ENCODE results near the gene ZNF446.
"Not testable (repeated sequence)": the region's sequence is repeated elsewhere in the genome, so short reads cannot be mapped to it uniquely, and the experiment has no call there.

The ZNF446 gene

DNA sequence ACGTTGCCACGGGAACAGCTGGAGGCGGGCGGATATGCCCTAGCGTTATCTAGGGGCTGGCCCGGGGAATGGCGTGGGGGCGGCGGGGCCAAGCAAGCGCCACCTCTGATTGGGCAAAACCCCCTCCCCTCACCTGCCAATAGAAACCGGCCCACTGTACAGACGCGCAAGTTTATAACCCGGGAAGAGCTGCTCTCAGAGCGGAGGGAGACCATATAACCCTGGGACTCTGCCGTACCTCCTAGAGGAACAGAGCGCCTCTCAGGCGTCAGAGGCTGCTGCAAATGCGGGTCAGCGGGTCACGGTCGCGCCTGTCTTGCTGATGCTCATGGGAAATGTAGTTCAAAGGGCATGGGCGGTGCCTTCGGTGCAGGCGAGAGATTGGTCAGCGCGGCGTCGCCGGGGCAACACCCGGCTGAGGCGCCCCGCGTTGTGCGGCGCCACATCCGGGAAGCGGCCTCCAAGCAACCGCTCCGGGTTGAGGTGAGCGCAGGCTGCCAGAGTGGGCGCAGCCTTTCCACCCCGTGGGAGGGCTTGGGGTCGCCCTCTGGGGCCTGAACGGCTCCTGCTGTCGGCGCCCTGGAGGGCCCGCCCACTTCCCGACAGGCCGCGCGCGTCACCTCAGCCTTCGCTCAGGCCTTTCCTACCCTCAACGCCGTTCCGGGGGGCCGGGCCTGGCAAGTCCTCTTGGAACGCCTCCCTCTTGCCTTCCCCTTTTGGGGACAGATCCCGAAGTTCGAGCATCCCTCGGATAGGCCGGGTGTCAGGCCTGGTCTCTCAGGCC, at the start of gene ZNF446:
TSS of gene ZNF446 (plus strand) at position 639 of the 784 bp plus-strand sequence. CDS start 867 bp downstream, outside the sequence.
- Histone ChIP-seq H3K27ac (ENCODE audit: low read depth, low read length) (peak within 1 kb of the TSS; percentile 95), H3K4me1 (ENCODE audit: control insufficient read depth, insufficient read depth, low read length) (peaks cover 4% of the 10 kb centered on the region; the same call in 1 of the 2 replicates), H3K36me3 (ENCODE audit: control insufficient read depth, insufficient read depth, low read length) (peaks cover 19% of the 10 kb centered on the region; the same call in 1 of the 2 replicates), H3K4me3 (ENCODE audit: low read depth, low read length) (peak within 1 kb of the TSS; percentile 86), H3K9me3 (ENCODE audit: control insufficient read depth, insufficient read depth, low read length) (no peaks in the 10 kb centered on the region), H3K9ac (ENCODE audit: low read depth, low read length) (peak within 1 kb of the TSS; percentile 70), H3K27me3 (ENCODE audit: control insufficient read depth, insufficient read depth, low read length) (no peaks in the 10 kb centered on the region)

DNA sequence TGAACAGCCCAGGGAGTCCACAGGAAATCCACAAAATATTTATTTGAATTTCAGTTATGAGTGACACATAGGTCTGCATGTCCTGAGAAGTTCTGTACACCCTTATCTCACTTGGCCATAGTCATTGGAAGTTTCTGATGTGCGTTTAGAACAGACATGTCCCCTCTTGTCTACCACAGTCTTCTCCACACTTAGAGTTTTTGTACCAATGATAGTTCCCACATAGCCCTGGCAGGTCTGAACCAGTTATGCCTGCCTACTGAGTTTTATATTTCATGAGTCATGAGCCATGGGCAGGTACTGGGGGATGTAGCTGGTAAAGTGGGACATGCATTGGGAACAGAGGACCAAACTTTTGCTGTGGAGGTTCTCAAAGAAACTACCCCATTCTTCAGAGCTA, 47.5 kb upstream of the ZNF446 start:
- Histone ChIP-seq H3K9ac (ENCODE audit: low read depth, low read length) (no peak overlapping the region), H3K4me1 (ENCODE audit: control insufficient read depth, insufficient read depth, low read length) (no peaks in the 10 kb centered on the region), H3K27me3 (ENCODE audit: control insufficient read depth, insufficient read depth, low read length) (no peaks in the 10 kb centered on the region), H3K9me3 (ENCODE audit: control insufficient read depth, insufficient read depth, low read length) (peaks cover 56% of the 10 kb centered on the region), H3K27ac (ENCODE audit: low read depth, low read length) (no peak overlapping the region), H3K4me3 (ENCODE audit: low read depth, low read length) (no peak overlapping the region), H3K36me3 (ENCODE audit: control insufficient read depth, insufficient read depth, low read length) (peaks cover 12% of the 10 kb centered on the region)

DNA sequence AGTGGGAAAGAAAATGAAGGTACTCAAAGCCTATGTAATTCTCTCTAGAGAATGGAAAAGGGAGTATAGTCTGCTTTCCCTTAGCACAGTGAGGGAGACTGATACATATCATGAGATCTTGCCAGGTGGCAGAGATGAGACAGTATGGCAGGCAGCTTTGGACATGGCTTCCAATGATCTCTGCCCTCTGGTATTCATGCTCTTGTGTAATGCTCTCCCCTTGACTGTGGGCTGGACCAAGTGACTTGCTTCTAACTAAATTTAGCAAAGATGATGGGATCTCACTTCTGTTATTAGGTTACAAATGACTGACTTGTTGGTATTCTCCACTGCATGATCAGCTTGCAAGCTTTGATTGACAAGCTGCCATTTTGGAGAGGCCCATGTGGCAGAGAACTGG, 46.4 kb upstream of the ZNF446 start:
- Histone ChIP-seq H3K27me3 (ENCODE audit: control insufficient read depth, insufficient read depth, low read length) (no peaks in the 10 kb centered on the region), H3K27ac (ENCODE audit: low read depth, low read length) (no peak overlapping the region), H3K4me3 (ENCODE audit: low read depth, low read length) (no peak overlapping the region), H3K36me3 (ENCODE audit: control insufficient read depth, insufficient read depth, low read length) (peaks cover 23% of the 10 kb centered on the region), H3K9ac (ENCODE audit: low read depth, low read length) (no peak overlapping the region), H3K4me1 (ENCODE audit: control insufficient read depth, insufficient read depth, low read length) (no peaks in the 10 kb centered on the region), H3K9me3 (ENCODE audit: control insufficient read depth, insufficient read depth, low read length) (peaks cover 67% of the 10 kb centered on the region)

DNA sequence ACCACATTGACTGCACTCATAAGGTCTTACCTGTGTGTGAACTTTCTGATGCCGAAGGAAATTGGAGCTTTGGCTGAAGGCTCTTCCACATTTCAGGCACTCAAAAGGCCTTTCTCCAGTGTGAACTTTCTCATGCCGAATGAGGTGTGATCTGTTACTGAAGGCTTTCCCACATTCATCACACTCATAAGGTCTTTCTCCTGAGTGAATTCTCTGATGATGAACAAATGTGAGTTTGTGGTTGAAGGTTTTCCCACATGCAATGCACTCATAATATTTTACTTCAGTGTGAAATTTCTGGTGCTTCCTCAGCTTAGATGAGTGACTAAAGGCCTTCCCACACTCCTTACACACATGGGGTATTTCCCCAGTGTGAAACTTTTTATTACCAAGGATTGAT, 41.9 kb upstream of the ZNF446 start:
- no peak overlapping the region; the same call in 1 of the 2 replicates for H3K4me3 ChIP-seq (ENCODE audit: low read depth, low read length)
- H3K36me3 ChIP-seq (ENCODE audit: control insufficient read depth, insufficient read depth, low read length), result peaks cover 43% of the 10 kb centered on the region
- no peak overlapping the region for H3K9ac ChIP-seq (ENCODE audit: low read depth, low read length)
- no peaks in the 10 kb centered on the region for H3K27me3 ChIP-seq (ENCODE audit: control insufficient read depth, insufficient read depth, low read length)
- H3K9me3 ChIP-seq (ENCODE audit: control insufficient read depth, insufficient read depth, low read length), result peaks cover 86% of the 10 kb centered on the region
- no peaks in the 10 kb centered on the region for H3K4me1 ChIP-seq (ENCODE audit: control insufficient read depth, insufficient read depth, low read length)
- H3K27ac ChIP-seq (ENCODE audit: low read depth, low read length), result no peak overlapping the region

DNA sequence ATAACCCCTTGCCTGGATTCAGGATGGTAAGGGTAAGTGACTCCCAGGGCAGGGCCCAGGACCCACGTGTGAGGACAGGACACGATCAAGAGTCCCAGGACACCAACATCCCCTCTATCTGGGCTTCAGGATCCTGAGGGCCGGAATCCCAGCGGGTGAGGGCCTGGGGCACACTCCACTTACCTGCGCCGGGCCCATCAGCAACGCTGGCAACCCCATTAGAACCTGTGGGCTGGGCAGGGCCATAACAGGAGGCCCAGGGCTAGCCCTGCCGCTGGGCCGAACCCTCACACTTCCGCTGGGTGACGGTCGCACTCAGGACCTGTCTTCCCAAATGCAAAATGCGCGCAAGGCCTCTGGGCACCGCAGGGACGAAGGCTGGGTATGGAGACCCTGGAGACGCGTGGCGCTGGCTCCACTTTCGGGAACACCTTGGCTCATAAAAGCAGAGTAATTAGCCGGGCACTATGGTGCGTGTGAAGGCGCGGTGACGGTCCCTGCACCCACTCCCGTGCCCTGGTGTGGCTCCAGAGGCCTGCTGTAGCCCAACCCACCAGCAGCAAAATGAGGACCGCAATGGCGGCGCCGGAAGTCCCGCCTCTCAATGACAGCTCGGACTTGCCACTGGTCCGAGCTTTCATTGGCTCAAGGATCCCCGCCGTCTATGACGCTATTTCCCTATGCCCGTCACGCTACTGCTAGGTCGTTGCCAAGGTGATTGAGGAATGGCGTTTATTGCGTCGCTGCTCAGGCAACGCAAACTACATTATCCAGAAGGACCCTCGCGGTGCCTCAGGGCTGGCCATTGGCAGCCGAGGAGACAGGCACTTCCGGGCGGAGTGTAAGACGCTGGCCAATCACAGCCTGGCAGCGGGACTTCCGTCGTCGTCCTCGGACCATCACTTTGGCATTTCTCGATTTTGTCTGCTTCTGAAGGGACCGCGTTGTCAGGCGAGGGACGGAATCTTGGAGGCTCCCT, 36.3 kb upstream of the ZNF446 start, which contains the start of gene ZNF132:
TSS of gene ZNF132 (minus strand) at position 578 of the 979 bp plus-strand sequence. CDS start at position 246, 332 bp downstream.
- peaks cover 5% of the 10 kb centered on the region; the same call in 1 of the 2 replicates for H3K27me3 ChIP-seq (ENCODE audit: control insufficient read depth, insufficient read depth, low read length)
- H3K4me1 ChIP-seq (ENCODE audit: control insufficient read depth, insufficient read depth, low read length), result no peaks in the 10 kb centered on the region
- H3K4me3 ChIP-seq (ENCODE audit: low read depth, low read length), result peak within 1 kb of the TSS; percentile 69
- peaks cover 19% of the 10 kb centered on the region for H3K36me3 ChIP-seq (ENCODE audit: control insufficient read depth, insufficient read depth, low read length)
- no peak within 1 kb of the TSS for H3K27ac ChIP-seq (ENCODE audit: low read depth, low read length)
- peaks cover 49% of the 10 kb centered on the region for H3K9me3 ChIP-seq (ENCODE audit: control insufficient read depth, insufficient read depth, low read length)
- no peak within 1 kb of the TSS for H3K9ac ChIP-seq (ENCODE audit: low read depth, low read length)

DNA sequence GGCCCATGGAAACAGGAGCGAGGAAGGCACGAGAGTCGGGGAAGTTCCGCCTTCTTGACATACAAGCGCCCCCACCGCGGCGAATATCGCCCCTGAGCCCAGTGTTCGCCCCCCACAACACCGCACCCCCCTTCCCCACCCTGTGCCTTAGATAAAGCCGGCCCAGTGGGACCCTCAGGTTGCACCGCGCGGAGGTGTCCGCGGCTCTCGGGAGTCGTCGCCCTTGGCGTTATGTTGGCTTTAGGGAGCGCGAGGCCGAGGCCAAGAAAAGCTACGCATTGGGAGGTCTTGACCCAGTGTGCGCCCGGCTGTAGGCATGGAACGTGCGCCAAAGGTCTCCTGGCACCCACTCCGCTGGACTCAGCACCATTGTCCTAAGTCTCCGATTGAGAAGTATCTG, 35.6 kb upstream of the ZNF446 start:
- H3K4me1 ChIP-seq (ENCODE audit: control insufficient read depth, insufficient read depth, low read length), result no peaks in the 10 kb centered on the region
- peaks cover 42% of the 10 kb centered on the region for H3K9me3 ChIP-seq (ENCODE audit: control insufficient read depth, insufficient read depth, low read length)
- H3K4me3 ChIP-seq (ENCODE audit: low read depth, low read length), result peak overlapping the region; percentile 69
- H3K27me3 ChIP-seq (ENCODE audit: control insufficient read depth, insufficient read depth, low read length), result peaks cover 5% of the 10 kb centered on the region; the same call in 1 of the 2 replicates
- no peak overlapping the region for H3K27ac ChIP-seq (ENCODE audit: low read depth, low read length)
- peaks cover 12% of the 10 kb centered on the region for H3K36me3 ChIP-seq (ENCODE audit: control insufficient read depth, insufficient read depth, low read length)
- H3K9ac ChIP-seq (ENCODE audit: low read depth, low read length), result no peak overlapping the region

DNA sequence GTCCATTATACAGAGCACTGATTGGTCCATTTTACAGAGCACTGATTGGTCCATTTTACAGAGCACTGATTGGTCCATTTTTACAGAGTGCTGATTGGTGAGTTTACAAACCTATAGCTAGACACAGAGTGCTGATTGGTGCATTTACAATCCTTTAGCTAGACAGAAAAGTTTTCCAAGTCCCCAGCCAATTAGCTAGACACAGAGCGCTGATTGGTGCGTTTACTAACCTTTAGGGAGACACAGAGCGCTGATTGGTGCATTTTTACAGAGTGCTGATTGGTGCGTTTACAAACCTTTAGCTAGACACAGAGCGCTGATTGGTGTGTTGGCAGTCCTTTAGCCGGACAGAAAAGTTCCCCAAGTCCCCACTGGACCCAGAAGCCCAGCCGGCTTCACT, 33.2 kb upstream of the ZNF446 start:
- H3K9me3 ChIP-seq (ENCODE audit: control insufficient read depth, insufficient read depth, low read length), result peaks cover 27% of the 10 kb centered on the region
- not testable (repeated sequence) for H3K36me3 ChIP-seq (ENCODE audit: control insufficient read depth, insufficient read depth, low read length); H3K9ac ChIP-seq (ENCODE audit: low read depth, low read length); H3K4me3 ChIP-seq (ENCODE audit: low read depth, low read length); H3K27ac ChIP-seq (ENCODE audit: low read depth, low read length); H3K4me1 ChIP-seq (ENCODE audit: control insufficient read depth, insufficient read depth, low read length); H3K27me3 ChIP-seq (ENCODE audit: control insufficient read depth, insufficient read depth, low read length)

DNA sequence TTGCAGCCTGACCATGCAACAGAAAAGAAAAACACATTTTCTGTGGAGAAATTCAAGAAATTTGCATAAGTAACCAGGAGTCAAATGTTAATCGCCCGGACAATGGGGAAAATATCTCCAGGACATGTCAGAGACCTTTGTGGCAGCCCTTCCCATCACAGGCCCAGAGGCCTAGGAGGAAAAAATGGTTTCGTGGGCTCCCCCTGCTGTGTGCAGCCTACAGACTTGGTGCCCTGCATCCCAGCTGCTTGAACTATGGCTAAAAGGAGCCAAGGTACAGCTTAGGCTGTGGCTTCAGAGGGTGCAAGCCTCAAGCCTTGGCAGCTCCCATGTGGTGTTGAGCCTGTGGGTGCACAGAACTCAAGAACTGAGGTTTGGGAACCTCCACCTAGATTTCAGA, 27.3 kb upstream of the ZNF446 start:
- not testable (repeated sequence) for H3K36me3 ChIP-seq (ENCODE audit: control insufficient read depth, insufficient read depth, low read length); H3K27ac ChIP-seq (ENCODE audit: low read depth, low read length); H3K4me3 ChIP-seq (ENCODE audit: low read depth, low read length); H3K4me1 ChIP-seq (ENCODE audit: control insufficient read depth, insufficient read depth, low read length); H3K9ac ChIP-seq (ENCODE audit: low read depth, low read length)
- Histone ChIP-seq H3K9me3 (ENCODE audit: control insufficient read depth, insufficient read depth, low read length) (peaks cover 11% of the 10 kb centered on the region), H3K27me3 (ENCODE audit: control insufficient read depth, insufficient read depth, low read length) (peaks cover 13% of the 10 kb centered on the region)

DNA sequence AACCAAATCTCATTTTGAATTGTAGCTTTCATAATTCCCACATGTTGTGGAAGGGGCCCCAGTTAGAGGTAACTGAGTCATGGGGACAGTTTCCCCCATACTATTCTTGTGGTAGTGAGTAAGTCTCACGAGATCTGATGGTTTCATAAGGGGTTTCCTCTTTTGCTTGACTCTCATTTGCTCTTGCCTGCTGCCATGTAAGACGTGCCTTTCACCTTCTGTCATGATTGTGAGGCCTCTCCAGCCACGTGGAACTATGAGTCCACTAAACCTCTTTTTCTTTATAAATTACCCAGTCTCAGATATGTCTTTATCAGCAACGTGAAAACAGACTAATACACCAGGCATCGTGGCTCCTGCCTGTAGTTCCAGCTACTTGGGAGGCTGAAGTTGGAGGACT, 26.2 kb upstream of the ZNF446 start:
- not testable (repeated sequence) for H3K9ac ChIP-seq (ENCODE audit: low read depth, low read length); H3K4me1 ChIP-seq (ENCODE audit: control insufficient read depth, insufficient read depth, low read length); H3K36me3 ChIP-seq (ENCODE audit: control insufficient read depth, insufficient read depth, low read length); H3K4me3 ChIP-seq (ENCODE audit: low read depth, low read length); H3K27ac ChIP-seq (ENCODE audit: low read depth, low read length)
- Histone ChIP-seq H3K27me3 (ENCODE audit: control insufficient read depth, insufficient read depth, low read length) (peaks cover 13% of the 10 kb centered on the region), H3K9me3 (ENCODE audit: control insufficient read depth, insufficient read depth, low read length) (peaks cover 11% of the 10 kb centered on the region)

DNA sequence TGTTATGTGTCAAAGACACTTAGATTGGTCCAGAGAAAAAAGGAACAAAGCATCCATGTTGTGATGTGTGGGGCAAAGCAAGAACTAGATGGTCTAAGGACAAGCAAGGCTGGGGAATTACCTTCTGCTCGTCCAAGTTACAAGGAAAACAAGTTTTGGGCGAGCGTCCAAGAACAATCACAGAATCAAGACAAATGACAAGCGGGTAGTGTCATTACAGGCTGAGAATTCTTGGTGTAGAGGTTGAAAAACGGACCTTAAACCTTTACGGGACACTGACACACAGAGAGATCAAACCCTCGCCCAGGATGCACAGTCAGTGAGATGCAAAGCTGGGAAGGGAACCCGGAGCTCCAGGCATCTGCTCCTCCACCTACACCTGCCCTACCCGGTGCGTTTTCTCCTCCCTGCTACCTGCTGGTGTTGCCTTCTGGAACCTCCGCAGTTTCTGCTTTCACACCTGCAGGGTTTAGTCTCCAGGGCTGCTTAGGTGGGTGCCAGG, 25.2 kb upstream of the ZNF446 start:
- 0 out of 2 replicates have a peak, but pooled peaks cover 3% of the 10 kb centered on the region for H3K4me1 ChIP-seq (ENCODE audit: control insufficient read depth, insufficient read depth, low read length)
- peak overlapping the region; percentile 73 for H3K4me3 ChIP-seq (ENCODE audit: low read depth, low read length)
- peaks cover 11% of the 10 kb centered on the region for H3K9me3 ChIP-seq (ENCODE audit: control insufficient read depth, insufficient read depth, low read length)
- peaks cover 13% of the 10 kb centered on the region for H3K27me3 ChIP-seq (ENCODE audit: control insufficient read depth, insufficient read depth, low read length)
- H3K9ac ChIP-seq (ENCODE audit: low read depth, low read length), result no peak overlapping the region
- no peak overlapping the region for H3K27ac ChIP-seq (ENCODE audit: low read depth, low read length)
- no peaks in the 10 kb centered on the region for H3K36me3 ChIP-seq (ENCODE audit: control insufficient read depth, insufficient read depth, low read length)
